ENCODE results near the gene SYTL5.

GRCh38 chrX:38018766-38019425, 12.5 kb downstream of the SYTL5 start:
- TF ChIP-seq FOXA1 (IDR thresholded peaks at IDR 0.05): no peak
- TF ChIP-seq, protein P1, sequence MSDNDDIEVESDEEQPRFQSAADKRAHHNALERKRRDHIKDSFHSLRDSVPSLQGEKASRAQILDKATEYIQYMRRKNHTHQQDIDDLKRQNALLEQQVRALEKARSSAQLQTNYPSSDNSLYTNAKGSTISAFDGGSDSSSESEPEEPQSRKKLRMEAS (IDR thresholded peaks at IDR 0.05): no peak

Measured in liver (tissue), 1 donor.